ELF-1 (cell line): ENCODE measurements around the gene FLT4.

Experiments used
- DNase-seq: peaks from one replicate; pipeline ENCODE4 v3.0.0-alpha.2; 2016; ENCODE audit warnings: low read depth, low spot score

The FLT4 gene

DNA sequence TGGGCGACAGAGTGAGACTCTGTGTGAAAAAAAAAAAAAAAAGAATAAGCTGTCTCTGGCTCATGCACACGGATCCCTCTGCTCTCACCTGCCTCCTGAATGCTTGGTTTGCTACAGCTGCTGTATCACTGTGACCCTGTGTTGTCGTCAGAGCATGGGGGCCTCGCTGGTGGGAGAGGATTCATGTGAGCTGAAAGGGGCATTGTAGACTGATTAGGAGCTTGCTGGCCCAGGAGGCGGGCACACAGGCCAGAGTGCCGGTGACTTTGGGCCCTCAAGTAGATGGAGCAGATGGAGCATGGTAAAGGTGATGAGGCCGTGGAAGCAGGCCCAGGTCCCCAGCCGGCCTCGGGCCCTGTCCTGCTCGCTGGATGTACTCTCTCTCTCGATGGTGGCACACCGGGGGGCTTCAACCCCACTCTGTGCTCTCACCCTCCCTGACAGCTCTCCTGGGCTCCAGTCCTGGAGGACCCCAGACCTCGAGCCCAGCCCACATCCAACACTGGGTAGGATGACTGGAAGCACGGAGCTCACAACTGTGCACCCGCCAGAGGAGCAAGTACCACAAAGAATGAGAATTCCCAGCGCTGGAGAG is 7.1 kb downstream of the FLT4 start:
- DNase-seq, result no peak

GRCh38 chr5:180641566-180641900 is 7.9 kb downstream of the FLT4 start:
- DNase-seq, result no peak

GRCh38 chr5:180640861-180641565 is 8.4 kb downstream of the FLT4 start:
- DNase-seq, result no peak

GRCh38 chr5:180640611-180640860 is 8.9 kb downstream of the FLT4 start:
- DNase-seq, result no peak

DNA sequence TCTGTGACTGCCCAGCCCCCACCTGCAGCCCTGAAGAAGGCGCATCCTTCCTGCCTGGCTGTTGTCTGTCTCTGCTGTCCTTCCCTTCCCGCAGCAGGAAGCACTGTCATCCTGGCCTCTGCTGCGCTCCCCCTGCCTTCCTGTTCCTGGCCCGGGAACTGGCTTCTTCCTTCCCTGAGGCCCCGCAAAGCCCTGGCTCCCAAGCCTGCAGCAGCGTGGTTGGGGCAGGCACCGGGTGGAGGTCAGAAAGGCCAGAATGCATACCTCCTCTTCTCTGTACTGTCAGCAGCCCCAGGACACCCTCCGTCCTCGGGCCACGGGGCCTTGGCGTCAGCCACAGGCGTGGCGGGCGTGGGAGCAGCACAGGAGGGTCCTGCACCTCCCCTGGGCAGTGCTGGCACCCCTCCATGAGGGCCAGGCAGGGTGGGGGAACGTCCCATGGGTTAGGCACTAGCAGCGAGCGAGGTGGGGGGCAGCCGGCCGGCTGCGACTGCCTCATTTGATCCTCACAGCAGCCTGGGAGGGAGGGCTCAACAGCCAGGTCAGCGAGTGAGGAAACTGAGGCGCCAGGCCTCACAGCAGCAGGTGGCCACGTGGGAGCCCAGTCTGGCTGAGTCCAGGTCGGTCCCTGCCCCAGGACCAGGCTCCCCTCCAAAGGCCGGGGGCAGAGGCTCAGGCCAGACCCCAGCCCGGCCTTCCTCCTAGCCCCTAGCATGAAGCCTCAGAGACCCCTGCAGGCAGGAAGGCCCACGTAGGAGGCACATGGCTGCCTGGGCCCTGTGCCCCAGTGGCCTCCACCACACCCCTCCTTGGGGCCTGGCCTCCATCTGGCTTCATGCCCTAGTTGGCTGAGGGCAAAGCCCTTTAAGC is 9.4 kb downstream of the FLT4 start:
- peak; percentile 30 for DNase-seq

- DNase-seq, result no peak
Measured at GRCh38 chr5:180639287-180639686, 10.1 kb downstream of the FLT4 start.

DNA sequence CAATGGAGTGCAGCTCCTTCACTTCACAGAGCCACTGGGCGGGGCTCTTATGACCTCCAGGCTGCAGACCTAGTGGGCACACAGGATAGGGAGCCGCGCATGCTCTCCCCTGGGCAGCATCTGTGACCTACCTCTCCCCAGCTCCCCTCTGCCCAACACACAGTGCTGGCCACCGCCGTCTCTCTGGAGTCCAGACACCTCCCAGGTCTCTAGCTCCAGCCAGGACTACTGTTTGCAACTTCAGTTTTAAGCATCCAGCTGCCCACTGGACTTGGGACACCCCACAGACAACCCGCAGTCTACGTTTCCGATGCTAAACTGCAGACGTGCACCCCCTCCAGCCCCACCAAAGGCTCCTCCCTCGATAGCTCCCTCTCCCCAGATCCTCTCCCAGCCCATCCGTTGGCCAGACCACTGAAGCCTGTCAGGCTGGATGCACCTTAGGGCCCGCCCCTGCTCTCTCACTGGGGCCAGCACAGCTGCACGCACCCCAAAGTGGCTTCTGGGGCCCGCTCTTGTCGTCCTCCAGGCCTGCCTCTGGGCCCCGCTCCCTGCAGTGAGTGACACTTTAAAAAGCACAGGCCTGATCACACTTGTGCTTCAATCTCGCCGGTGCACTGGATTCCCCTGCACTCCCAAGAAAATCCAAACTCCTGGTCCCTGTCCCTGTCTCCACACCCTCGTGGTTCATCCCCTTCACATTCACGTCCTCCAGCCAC is 11.3 kb downstream of the FLT4 start:
- no peak for DNase-seq

DNA sequence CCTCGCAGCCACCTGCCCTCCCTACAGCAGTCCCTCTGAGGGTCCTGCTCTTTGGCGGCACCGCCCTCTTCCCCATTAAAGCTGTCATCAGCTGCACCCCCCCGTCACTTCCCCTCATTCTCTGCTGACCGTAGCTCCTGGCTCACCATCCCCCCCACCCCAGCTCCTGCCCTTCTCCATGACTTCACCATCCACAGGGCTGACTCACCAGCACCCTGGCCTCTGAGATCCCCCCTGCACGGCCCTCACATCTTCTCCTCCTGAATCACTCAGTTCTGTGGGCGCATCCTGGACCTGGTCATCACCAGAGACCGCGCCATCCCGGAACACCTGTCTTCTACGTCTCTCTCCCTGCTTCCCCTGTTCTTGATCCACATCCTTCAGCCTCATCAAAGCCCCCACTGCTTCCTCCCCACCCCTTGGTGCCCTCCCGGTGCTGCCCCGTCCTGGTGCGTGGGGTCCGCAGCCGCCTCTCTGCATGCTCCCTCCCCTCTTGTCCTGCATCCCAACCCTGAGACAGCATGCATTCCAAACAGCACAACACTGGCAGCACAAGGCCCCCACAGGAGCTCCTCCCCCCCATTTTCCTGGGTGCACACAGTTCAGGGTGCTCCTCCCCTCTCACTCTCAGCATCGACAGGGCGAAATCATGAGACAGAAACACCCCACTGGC is 12.9 kb downstream of the FLT4 start:
- no peak for DNase-seq

- DNase-seq, result no peak
Measured at GRCh38 chr5:180636016-180636402, 13.4 kb downstream of the FLT4 start.

DNA sequence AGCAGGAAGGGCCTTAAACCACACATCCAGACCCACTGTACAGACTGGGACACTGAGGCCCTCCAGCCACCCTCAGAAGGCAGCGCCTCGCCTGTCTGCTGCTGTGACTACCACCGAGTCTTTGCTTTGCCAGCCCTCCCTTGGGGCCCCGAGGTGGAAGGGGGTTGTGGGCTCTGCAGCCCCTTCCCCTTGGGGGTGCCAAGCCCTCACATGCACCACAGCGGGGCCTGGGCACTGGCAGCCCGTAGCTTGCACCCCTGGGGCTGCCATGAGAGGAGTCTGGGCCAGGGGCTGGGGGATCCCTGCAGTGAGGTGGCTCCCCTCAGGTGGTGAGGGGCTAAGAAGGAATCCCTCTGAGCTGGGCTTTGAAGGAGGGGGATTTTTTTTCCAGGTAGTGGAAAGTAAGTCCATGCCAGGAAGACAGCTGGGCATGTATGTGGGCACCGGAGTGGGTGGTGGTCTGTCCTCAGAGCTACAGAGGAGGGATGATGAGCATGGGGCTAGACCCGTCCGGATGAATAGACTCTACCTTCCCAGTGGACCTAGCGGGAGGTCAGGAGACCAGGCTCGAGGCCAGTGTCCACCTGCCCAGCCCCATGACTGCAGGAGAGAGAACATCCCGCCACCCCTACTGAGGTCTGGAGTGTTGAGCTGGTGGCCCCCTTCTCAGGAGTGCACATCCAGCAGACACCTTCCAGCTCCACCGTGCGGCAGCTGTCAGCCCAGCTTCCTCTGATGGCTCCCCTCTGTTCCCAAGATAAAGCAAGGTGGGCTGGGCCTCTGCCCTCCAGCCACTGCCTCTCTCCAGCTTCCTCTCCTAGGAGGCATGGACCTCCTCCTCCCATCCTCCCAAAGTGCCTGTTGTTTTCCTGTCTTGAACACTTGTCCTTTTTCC is 15.9 kb downstream of the FLT4 start:
- no peak for DNase-seq

DNA sequence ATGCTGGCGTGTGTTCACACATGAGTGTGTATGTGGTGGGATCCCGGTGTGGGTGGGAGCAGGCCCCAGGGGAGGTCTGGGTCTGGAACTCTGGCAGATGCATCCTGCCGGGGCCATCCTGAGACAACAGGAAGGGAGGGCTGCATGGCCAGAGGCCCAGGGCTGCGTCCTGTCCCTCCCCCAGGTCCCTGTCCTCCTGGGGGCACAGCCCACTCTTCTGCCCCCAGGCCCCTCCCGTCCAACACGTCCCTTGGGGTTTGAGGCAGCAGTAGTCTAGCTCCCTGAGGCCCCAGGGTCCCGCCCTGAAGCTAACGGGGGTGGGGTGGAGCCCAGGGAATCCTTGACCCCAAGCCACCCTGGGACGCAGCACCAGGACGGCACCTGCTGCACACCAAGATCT is 16.6 kb downstream of the FLT4 start:
- no peak for DNase-seq

DNA sequence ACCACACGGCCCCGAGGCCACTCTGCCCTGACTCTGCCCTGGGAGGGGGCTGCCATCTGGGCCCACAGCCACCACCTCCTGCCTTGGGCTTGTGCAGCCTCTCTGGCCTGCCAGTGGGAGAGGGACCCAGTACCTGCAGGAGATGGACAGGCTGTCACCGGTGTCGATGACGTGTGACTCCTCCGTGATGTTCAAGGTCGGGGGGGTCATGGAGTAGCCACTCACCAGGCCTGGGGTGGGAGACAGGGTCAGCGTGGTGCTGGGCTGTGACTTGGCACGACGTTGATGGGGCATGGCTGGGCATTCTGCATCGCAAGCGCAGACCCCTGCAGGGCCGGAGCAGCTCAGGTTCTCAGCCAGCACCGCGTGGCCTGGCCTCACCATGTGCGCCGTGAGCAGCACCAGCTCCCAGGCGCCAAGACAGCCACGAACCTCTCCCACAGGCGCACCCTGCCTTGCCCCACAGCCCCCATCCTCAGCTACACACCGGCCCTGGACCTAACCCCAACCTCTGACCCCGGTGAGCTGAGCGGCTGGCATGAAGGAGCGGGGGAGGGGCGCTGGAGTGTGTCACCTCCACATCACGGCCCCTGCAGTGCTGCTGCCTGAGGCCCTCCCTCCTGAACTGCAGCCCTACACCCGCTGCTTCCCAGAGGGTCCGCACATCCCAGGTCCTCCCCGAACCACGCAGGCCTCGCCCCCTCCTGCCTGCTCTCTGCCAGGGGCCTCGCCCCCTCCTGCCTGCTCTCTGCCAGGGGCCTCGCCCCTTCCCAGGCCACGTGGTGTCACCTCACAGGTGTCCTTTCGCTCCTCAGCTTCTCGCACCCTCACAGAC is 17.6 kb downstream of the FLT4 start:
- peak; percentile 35 for DNase-seq

DNA sequence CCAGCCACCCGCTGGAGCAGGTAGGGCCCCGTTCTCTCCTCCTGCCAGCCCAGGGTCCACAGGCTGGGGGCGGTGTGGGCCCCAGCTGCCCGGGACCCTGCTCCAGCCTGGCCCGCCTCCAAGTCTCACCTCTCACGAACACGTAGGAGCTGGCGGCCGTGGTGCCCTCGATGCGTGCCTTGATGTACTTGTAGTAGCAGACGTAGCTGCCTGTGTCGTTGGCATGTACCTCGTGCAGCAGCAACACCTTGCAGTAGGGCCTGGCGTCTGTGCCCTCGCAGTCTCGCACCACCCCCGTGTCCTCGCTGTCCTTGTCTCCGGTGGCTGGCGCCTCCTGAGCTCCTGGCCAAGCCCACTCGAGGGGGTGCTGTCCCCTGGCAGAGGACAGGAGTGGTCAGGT is 19.0 kb downstream of the FLT4 start:
- DNase-seq, result no peak

DNA sequence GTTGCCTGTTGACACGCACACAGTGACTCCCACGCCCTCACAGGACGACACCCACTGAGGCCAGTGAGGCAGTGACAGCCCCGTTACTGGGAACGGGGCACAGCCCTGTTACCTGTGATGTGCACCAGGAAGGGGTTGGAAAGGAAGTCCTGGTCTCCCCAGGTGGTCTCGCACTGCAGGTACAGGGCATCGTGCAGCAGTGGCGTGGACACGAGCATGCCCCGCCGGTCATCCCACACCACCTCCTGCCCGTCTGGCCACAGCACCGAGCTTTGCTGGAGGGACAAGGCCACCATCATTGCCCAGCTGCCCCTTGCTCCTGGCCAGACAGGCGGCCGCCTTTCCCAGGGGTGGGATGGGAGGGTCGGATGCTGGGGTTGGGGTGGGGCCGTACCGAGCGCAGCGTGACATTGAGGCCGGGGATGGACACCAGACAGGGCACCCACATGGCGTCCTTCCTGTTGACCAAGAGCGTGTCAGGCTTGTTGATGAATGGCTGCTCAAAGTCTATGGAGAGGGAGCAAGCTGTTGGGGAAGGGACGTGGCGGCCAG is 19.5 kb downstream of the FLT4 start:
- no peak for DNase-seq

DNA sequence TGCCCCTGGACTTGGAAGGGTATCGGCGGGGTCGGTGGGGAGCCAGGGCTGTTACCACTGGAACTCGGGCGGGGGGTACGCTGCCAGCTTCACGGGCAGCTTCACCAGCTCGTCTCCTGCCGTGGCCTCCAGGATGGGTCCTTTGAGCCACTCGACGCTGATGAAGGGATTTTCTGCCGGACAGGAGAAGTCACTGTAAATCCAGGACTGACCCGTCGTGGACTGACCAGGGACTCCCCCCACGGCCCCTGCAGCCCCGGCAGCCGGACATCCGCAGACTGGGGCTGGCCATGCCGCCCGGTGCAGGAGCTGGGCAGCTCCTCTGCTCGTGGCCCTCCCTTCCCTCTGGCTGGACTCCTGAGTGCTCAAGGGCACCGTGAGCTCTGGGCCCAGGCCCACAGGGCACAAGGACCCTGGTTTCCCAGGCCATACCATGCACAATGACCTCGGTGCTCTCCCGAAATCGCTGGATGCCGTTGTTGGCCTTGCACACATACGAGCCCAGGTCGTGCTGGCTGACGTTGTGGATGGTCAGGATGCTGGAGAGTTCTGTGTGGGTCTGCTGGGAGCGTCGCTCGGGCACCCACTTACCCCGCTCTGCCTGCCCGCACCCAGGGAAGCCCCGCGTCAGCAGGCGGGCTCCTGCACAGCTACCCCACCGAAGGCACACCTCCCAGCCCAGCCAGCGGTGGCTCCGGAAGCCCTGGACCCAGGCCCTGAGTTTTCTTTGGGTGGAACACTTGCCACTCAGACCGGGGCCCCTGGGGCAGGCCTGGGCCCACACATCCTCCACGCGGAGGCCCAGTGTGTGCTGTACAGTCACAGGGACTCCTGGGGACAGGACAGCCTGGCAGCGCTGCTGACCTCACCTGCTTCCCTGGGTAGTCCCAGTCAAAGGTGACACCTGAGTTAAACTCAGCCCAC is 20.3 kb downstream of the FLT4 start:
- no peak for DNase-seq

DNA sequence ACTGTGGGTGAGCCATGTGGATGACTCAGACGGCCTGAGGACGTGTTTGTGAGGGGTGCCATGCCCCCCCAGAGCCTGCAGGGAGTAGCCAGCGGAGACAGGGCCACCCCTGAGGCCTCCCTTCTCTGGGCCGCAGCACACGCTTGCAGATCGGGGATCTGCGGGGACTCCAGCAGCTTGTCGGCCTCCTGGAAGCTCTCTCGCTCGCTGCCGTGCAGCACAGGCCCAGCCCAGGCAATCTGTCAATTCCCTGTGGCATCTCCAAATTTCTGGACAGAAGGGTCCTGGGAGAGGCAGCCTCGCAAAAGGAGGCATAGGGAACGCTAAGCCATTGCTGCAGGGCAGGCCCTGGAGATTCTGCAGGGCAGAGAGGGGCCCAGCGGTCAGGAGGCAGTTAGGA is 21.2 kb downstream of the FLT4 start:
- no peak for DNase-seq

DNA sequence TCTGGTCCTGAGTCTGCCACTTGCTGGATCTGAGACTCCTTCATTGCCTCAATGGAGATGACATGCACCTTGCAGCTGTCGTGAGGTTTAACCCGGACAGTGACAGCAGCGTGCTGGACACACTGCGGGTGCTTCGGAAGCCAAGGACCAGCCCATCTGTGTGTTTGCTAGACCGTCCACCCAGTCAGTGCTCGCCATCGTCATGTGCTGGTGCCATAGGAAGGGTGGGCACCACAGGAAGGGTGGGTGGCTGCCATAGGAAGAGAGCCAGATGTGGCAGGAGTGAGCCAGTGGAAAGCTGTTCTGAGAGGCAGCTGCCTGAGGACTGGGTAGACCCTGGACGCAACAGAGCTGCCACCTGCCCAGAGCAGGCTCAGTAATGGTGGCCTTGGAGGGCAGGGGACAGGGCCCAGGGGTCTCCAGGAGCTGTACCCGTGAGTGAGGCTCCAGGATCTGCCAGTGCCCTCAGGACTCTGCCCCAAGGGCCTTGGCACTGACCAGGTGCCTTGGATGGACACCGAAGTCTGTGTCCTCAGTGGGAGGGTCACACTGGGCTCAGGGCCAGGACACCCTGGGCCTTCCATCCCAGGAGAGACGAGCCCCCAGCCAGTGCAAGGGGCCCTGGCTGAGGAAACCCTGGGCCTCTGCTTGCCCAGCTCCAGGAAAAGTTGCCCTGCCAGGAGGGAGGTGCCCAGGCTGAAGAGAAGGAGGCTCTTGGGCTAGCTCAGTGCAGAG is 21.8 kb downstream of the FLT4 start:
- DNase-seq, result no peak
